NB4 (cell line): ENCODE measurements around the gene PCDHGA7.

ENCODE experiments used
- MYC ChIP-seq: IDR thresholded peaks from 2 replicates; pipeline ENCODE4 v1.6.1; 2011; ENCODE audit warnings: low read depth, low read length
- POLR2A ChIP-seq: IDR thresholded peaks from 2 replicates; pipeline ENCODE4 v1.6.1; 2011; ENCODE audit warnings: mild to moderate bottlenecking; ENCODE audit not compliant: insufficient read length; ENCODE audit errors: extremely low read depth
- TF ChIP-seq, protein P1 (sequence below): IDR thresholded peaks from one replicate; pipeline ENCODE4 v1.5.1; 2012; ENCODE audit warnings: low read depth, low read length
- TF ChIP-seq, protein P2 (sequence below): IDR thresholded peaks from 2 replicates; pipeline ENCODE4 v1.6.1; 2011; ENCODE audit warnings: low read depth, low read length

DNA sequence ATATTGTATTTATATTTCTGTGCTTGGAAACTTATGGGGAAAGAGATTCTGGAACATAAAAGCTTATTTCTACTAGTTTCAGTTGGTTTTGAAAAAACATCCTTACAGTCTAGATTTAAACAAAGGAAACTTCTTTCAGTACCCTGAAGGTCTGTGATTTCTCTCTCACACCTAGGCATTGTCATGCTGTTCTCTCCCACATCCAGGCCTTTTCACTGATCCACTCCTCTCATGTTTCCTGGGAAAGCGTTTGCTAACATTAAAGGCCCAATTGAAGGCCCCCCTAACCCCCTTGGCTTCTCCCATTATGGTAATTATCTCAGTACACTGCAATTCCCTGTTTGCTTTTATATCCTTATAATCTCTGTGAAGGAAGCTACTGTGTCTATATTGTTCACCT lies 39.8 kb upstream of the PCDHGA7 start:
- TF ChIP-seq POLR2A (no peak), MYC (no peak)
- TF ChIP-seq, protein P1, sequence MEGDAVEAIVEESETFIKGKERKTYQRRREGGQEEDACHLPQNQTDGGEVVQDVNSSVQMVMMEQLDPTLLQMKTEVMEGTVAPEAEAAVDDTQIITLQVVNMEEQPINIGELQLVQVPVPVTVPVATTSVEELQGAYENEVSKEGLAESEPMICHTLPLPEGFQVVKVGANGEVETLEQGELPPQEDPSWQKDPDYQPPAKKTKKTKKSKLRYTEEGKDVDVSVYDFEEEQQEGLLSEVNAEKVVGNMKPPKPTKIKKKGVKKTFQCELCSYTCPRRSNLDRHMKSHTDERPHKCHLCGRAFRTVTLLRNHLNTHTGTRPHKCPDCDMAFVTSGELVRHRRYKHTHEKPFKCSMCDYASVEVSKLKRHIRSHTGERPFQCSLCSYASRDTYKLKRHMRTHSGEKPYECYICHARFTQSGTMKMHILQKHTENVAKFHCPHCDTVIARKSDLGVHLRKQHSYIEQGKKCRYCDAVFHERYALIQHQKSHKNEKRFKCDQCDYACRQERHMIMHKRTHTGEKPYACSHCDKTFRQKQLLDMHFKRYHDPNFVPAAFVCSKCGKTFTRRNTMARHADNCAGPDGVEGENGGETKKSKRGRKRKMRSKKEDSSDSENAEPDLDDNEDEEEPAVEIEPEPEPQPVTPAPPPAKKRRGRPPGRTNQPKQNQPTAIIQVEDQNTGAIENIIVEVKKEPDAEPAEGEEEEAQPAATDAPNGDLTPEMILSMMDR = no peak
- TF ChIP-seq, protein P2, sequence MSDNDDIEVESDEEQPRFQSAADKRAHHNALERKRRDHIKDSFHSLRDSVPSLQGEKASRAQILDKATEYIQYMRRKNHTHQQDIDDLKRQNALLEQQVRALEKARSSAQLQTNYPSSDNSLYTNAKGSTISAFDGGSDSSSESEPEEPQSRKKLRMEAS = no peak
